MCF 10A (cell line): ENCODE measurements around the gene TGOLN2. TPM values are rescaled to one million over a fixed set of nuclear protein-coding genes. Genes with fewer than 3 reads are reported as not detected.
A peak's percentile ranks its signal among the peaks of the same experiment; 100 is the strongest.

Experiments used
- BruUV-seq: library from RNA; stranded (reverse); fragments of 400-500 nt; replicated peaks from 2 replicates; lab custom pipeline; 2021; lab: Mats Ljungman, UMichigan
- CTCF ChIA-PET: fragments of 300-600 bp; sonication (Branson Sonifier 250); formaldehyde crosslinking; extraction: SDS; loops from one replicate; lab custom pipeline; 2021; ENCODE audit warnings: antibody characterized with exemption, inconsistent platforms; lab: Yijun Ruan, JAX
- POLR2A ChIA-PET: fragments of 300-600, 350-650 bp; sonication (Branson Sonifier 250); formaldehyde crosslinking; extraction: SDS; loops from one replicate; lab custom pipeline; 2020; ENCODE audit warnings: antibody characterized with exemption, inconsistent platforms; lab: Yijun Ruan, JAX
- DNase-seq: peaks from one replicate; pipeline ENCODE4 v3.0.0-alpha.2; 2018; ENCODE audit not compliant: unreplicated experiment
- H3K27ac Mint-ChIP-seq: one replicate; pipeline ENCODE4 v1.8.0; 2022; ENCODE audit warnings: mild to moderate bottlenecking, low read depth, mixed read lengths; ENCODE audit not compliant: unreplicated experiment
- H3K27me3 Mint-ChIP-seq: one replicate; pipeline ENCODE4 v1.8.0; 2022; ENCODE audit warnings: mixed read lengths; ENCODE audit not compliant: insufficient read depth, unreplicated experiment
- H3K36me3 Mint-ChIP-seq: one replicate; pipeline ENCODE4 v1.8.0; 2022; ENCODE audit warnings: mild to moderate bottlenecking, moderate library complexity, mixed read lengths; ENCODE audit not compliant: insufficient read depth, unreplicated experiment
- H3K4me1 Mint-ChIP-seq: one replicate; pipeline ENCODE4 v1.8.0; 2022; ENCODE audit warnings: mixed read lengths; ENCODE audit not compliant: insufficient read depth, unreplicated experiment
- H3K4me3 Mint-ChIP-seq: one replicate; pipeline ENCODE4 v1.8.0; 2022; ENCODE audit warnings: mild to moderate bottlenecking, moderate library complexity, mixed read lengths; ENCODE audit not compliant: unreplicated experiment
- H3K9me3 Mint-ChIP-seq: one replicate; pipeline ENCODE4 v1.8.0; 2022; ENCODE audit warnings: mixed read lengths; ENCODE audit not compliant: unreplicated experiment
- intact Hi-C: fragments of 100-400 bp; cut with micrococcal nuclease; formaldehyde crosslinking; loops from 2 replicates; pipeline ENCODE4 v1.14.1; 2022
- total RNA-seq: library from RNA; stranded (reverse); gene quantifications from 2 replicates; pipeline ENCODE4 v1.2.3, GENCODE V29; 2022
- TF ChIP-seq, protein P1 (sequence below): fragments of 200-600 bp; IDR thresholded peaks from one replicate; pipeline ENCODE4 v1.8.0; 2022; ENCODE audit warnings: antibody characterized with exemption, mild to moderate bottlenecking; ENCODE audit not compliant: unreplicated experiment

TGOLN2 gene
- total RNA-seq, 1 experiment from 2014 or later, result 62.9 TPM

DNA sequence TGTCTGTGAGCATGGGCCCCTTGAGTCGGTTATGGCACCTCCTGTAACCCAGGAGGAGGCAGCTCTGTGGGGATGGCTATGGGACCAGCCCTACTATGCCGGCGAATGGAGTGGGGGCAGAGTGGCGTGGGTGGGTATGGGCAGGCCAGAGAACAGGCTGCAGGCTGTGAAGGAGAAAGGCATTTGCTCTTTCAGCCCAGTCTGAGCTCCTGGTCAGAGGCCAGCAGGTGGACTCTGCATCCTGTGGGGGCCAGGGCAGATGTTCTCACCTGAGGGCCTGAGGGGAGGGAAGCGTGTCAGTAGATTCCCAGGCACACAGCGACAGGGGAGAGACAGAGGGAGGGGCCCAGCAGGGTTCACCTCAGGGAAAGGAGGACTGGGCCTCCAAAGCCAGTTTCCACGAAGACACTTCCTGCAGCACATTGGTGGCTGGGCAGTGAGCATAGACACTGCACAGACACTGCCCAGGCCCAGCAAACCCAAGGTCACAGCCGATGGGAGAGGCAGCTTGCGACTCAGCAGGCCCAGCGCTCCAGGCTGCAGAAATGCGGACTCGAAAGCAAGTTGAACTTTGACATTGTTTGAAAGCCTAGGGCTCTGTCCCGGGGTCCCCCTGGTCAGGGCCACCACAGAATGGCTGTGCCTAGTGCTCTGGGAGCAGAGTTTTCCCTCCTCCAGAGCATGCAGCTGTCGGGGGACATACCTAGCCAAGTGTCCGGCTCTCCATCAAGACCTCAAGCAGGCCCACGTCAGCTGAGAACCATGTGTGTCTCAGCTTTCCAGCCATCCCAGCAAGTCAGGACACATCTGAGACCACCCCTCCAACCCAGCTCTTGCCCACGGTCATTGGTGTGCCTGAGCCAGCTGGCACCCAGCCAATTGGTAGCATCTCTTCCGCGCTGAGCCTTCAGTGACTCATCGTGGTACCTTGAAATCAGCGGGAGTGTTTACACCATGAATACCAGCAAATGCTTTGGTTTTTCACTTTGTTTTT, 53.8 kb downstream of the TGOLN2 start:
- peaks cover 7% of the 10 kb centered on the region for H3K4me1 Mint-ChIP-seq
- ChIA-PET POLR2A (interaction anchor here (0.7 to 2.3 kb wide), 2 partner anchors 14 to 164 kb away, joined by 3 to 6 read pairs; no protein-coding TSS in a partner anchor), CTCF (interaction anchor here (0.8 to 12.6 kb wide), 5 partner anchors 8 to 219 kb away, joined by 3 to 175 read pairs (median 24); no protein-coding TSS in a partner anchor)
- no peaks in the 10 kb centered on the region for H3K9me3 Mint-ChIP-seq
- no peak overlapping the region for H3K27ac Mint-ChIP-seq
- peak; percentile 94 for DNase-seq
- no peak overlapping the region for H3K4me3 Mint-ChIP-seq
- no TSS peak for BruUV-seq
- TF ChIP-seq, protein P1, sequence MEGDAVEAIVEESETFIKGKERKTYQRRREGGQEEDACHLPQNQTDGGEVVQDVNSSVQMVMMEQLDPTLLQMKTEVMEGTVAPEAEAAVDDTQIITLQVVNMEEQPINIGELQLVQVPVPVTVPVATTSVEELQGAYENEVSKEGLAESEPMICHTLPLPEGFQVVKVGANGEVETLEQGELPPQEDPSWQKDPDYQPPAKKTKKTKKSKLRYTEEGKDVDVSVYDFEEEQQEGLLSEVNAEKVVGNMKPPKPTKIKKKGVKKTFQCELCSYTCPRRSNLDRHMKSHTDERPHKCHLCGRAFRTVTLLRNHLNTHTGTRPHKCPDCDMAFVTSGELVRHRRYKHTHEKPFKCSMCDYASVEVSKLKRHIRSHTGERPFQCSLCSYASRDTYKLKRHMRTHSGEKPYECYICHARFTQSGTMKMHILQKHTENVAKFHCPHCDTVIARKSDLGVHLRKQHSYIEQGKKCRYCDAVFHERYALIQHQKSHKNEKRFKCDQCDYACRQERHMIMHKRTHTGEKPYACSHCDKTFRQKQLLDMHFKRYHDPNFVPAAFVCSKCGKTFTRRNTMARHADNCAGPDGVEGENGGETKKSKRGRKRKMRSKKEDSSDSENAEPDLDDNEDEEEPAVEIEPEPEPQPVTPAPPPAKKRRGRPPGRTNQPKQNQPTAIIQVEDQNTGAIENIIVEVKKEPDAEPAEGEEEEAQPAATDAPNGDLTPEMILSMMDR, result no peak
- intact Hi-C loops, result no loop called here
- H3K27me3 Mint-ChIP-seq, result no peaks in the 10 kb centered on the region
- H3K36me3 Mint-ChIP-seq, result no peaks in the 10 kb centered on the region

DNA sequence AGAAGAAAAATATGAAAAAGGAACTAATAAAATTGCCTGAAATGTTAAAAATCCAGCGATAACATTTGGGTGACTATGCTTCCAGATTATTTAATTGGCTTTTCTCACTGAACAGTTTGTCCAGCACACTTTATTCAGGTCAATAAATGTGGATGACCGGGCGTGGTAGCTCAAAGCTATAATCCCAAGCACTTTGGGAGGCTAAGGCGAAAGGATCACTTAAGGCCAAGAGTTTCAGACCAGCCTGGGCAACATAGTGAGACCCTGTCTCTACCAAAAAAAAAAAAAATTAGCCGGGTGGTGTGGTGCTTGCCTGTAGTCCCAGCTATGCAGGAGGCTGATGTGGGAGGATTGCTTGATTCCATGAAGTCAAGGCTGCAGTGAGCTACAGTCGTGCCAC, 55.4 kb downstream of the TGOLN2 start:
- BruUV-seq, result no TSS peak
- H3K4me1 Mint-ChIP-seq, result no peaks in the 10 kb centered on the region
- intact Hi-C loops, result no loop called here
- no peaks in the 10 kb centered on the region for H3K27me3 Mint-ChIP-seq
- TF ChIP-seq, protein P1, result no peak
- ChIA-PET CTCF (interaction anchor here (0.6 to 12.6 kb wide), 7 partner anchors 15 to 1200 kb away, joined by 3 to 175 read pairs (median 4); no protein-coding TSS in a partner anchor), POLR2A (interaction anchor here (0.7 kb wide), 1 partner anchor 28 kb away, joined by 3 read pairs; no protein-coding TSS in a partner anchor)
- H3K4me3 Mint-ChIP-seq, result no peak overlapping the region
- H3K9me3 Mint-ChIP-seq, result no peaks in the 10 kb centered on the region
- H3K36me3 Mint-ChIP-seq, result no peaks in the 10 kb centered on the region
- DNase-seq, result no peak
- H3K27ac Mint-ChIP-seq, result no peak overlapping the region

DNA sequence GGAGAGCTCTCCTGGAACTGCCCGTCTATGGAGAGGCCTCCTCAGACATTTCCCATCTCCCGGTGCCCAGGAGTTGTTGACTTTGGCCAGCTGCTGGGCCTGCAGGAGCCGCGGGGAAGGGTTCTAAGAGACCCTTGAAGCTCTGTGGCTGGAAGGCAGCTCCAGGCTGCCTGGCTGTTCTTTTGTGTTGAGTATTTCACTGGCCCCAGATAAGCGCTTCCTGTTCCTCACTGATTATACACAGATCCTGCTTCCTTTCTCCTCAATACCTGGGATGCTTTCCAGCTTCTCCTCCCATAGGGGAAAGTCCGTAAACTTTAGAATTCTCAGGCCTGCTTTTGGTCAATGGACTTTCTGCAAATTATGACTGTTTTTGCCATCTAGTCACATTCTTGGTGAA, 57.8 kb downstream of the TGOLN2 start:
- no peak overlapping the region for H3K4me3 Mint-ChIP-seq
- ChIA-PET POLR2A (no interaction called here), CTCF (interaction anchor here (0.7 to 12.6 kb wide), 4 partner anchors 14 to 29 kb away, joined by 3 to 175 read pairs (median 49); no protein-coding TSS in a partner anchor)
- no peak overlapping the region for H3K27ac Mint-ChIP-seq
- no peaks in the 10 kb centered on the region for H3K9me3 Mint-ChIP-seq
- no peak for DNase-seq
- intact Hi-C loops, result no loop called here
- BruUV-seq, result no TSS peak
- TF ChIP-seq, protein P1, result no peak
- H3K36me3 Mint-ChIP-seq, result no peaks in the 10 kb centered on the region
- no peaks in the 10 kb centered on the region for H3K4me1 Mint-ChIP-seq
- H3K27me3 Mint-ChIP-seq, result no peaks in the 10 kb centered on the region

Other genes starting within 250 kb of the TGOLN2 start
- 0.81 and 1.1 TPM in 2 replicates for gene TCF7L1, start 194.6 kb downstream of the TGOLN2 start, total RNA-seq
- 59.2 and 60.4 TPM in 2 replicates for gene RETSAT, start 26.5 kb upstream of the TGOLN2 start, total RNA-seq
- 16.2 and 16.7 TPM in 2 replicates for gene ELMOD3, start 26.8 kb upstream of the TGOLN2 start, total RNA-seq
- gene CAPG, start 82.4 kb upstream of the TGOLN2 start, total RNA-seq, result 173 and 188 TPM in 2 replicates
- 0.84 and 2.2 TPM in 2 replicates for gene SH2D6, start 90.7 kb upstream of the TGOLN2 start, total RNA-seq
- 348 and 366 TPM in 2 replicates for gene MAT2A, start 211.2 kb upstream of the TGOLN2 start, total RNA-seq
- 49.1 and 52.2 TPM in 2 replicates for gene GGCX, start 233.5 kb upstream of the TGOLN2 start, total RNA-seq
- gene VAMP8, start 249.6 kb upstream of the TGOLN2 start, total RNA-seq, result 49.9 and 56.0 TPM in 2 replicates